Kidney (tissue), 14 donors: Measurements from ENCODE around the gene TCF21. TPM values are rescaled to one million over a fixed set of nuclear protein-coding genes. Genes with fewer than 3 reads are reported as not detected.
"Not testable (repeated sequence)": the region's sequence is repeated elsewhere in the genome, so short reads cannot be mapped to it uniquely, and the experiment has no call there.

ENCODE experiments used
- DNase-seq, 5 donors: peaks; one replicate each; pipeline ENCODE4 v3.0.0-alpha.2; 2013 to 2020
- FAIRE-seq: peaks from 2 replicates; lab custom pipeline; 2012; peaks lifted over from hg19 to GRCh38; lab: Jason Lieb, UNC
- H3K27ac ChIP-seq, 2 donors: one replicate each; pipeline ENCODE4 v1.7.0; 2013; ENCODE audit warnings: low read depth in 2 of 2, low read length in 2 of 2, inconsistent platforms in 1 of 2
- H3K27me3 ChIP-seq: one replicate; pipeline ENCODE4 v1.7.1; 2013; ENCODE audit warnings: low read length, inconsistent platforms; ENCODE audit not compliant: control insufficient read depth, insufficient read depth
- H3K36me3 ChIP-seq, 3 donors: one replicate each; pipeline versions ENCODE4 v1.7.0 to v1.7.1; 2013; ENCODE audit warnings: low read length in 3 of 3, control low read depth in 1 of 3, inconsistent platforms in 1 of 3; ENCODE audit not compliant: insufficient read depth in 3 of 3, control insufficient read depth in 2 of 3
- H3K4me1 ChIP-seq, 3 donors: one replicate each; pipeline versions ENCODE4 v1.7.0 to v1.7.1; 2013; ENCODE audit warnings: low read length in 3 of 3, inconsistent platforms in 1 of 3, low read depth in 1 of 3; ENCODE audit not compliant: control insufficient read depth in 2 of 3, insufficient read depth in 2 of 3
- H3K4me3 ChIP-seq, 3 donors: one replicate each; pipeline versions ENCODE4 v1.7.0 to v1.8.1; 2013; ENCODE audit warnings: low read length in 3 of 3, control low read depth in 1 of 3, inconsistent platforms in 1 of 3
- H3K9ac ChIP-seq, 3 donors: one replicate each; pipeline versions ENCODE4 v1.7.0 to v1.7.1; 2013; ENCODE audit warnings: low read length in 3 of 3, control low read depth in 1 of 3, inconsistent platforms in 1 of 3
- H3K9me3 ChIP-seq, 3 donors: one replicate each; pipeline versions ENCODE4 v1.7.0 to v1.7.1; 2013; ENCODE audit warnings: low read length in 3 of 3, control low read depth in 1 of 3, inconsistent platforms in 1 of 3; ENCODE audit not compliant: control insufficient read depth in 2 of 3, insufficient read depth in 1 of 3
- CTCF ChIP-seq: IDR thresholded peaks from 3 replicates; pipeline ENCODE4 v1.5.1; 2012; ENCODE audit warnings: mild to moderate bottlenecking, moderate library complexity, borderline replicate concordance; ENCODE audit not compliant: insufficient read depth; ENCODE audit errors: extremely low read depth
- intact Hi-C: fragments of 100-400 bp; cut with DNase I; formaldehyde crosslinking; loops from one replicate; pipeline ENCODE4 v1.11.1; 2022
- polyA plus RNA-seq: library from polyadenylated mRNA; stranded (reverse); fragments of 350-450 nt; fragmentation: Illumina TruSeq; extraction: RNeasy Lipid Tissue Mini Kit (QIAGEN cat#74804); gene quantifications from one replicate; pipeline ENCODE4 v1.2.3, GENCODE V29; 2014; ENCODE audit warnings: low read depth, low replicate concordance; ENCODE audit not compliant: insufficient read depth
- total RNA-seq: library from RNA; stranded (reverse); fragmentation: NEBNext Ultra II Directional; extraction: Animal tissue kit (Norgen Biotek cat#: 25700); gene quantifications from one replicate; pipeline ENCODE4 v1.2.1, GENCODE V29; 2021
- donor health status: control.
- donor health status: control.
- donor health status: control.
- donor health status: control.
- donor health status: control.
- donor health status: DM: yes; HTN: yes; CAD: no.
- donor health status: Normal renal cell carcinoma (clear cell type).

The TCF21 gene
- total and polyA plus RNA-seq, 2 donors from 2014 or later: 6.3 to 28.8 TPM

- H3K9ac ChIP-seq: no peak overlapping the region
- no peaks in the 10 kb centered on the region for H3K4me1 ChIP-seq
- no peak for FAIRE-seq
- intact Hi-C loops: no loop called here
- peaks cover 10% of the 10 kb centered on the region for H3K27me3 ChIP-seq
- TF ChIP-seq CTCF: no peak
- H3K9me3 ChIP-seq: peaks cover 0 to 2% (median 0%) of the 10 kb centered on the region in 3 donors
- H3K4me3 ChIP-seq: peak overlapping the region in 1 of 3 donors; percentile 1
- peak in 2 of 5 donors; percentile 46 to 60 for DNase-seq
- no peaks in the 10 kb centered on the region for H3K36me3 ChIP-seq
- no peak overlapping the region for H3K27ac ChIP-seq
Observed at GRCh38 chr6:133855276-133855990, 33.5 kb upstream of the TCF21 start.

- intact Hi-C loops: no loop called here
- FAIRE-seq (no peak), DNase-seq (peak in 3 of 5 donors; percentile 51 to 73 (median 54))
Observed at GRCh38 chr6:133855991-133856370, 32.9 kb upstream of the TCF21 start.

GRCh38 chr6:133856911-133857310 is 32.0 kb upstream of the TCF21 start:
- peaks cover 10% of the 10 kb centered on the region for H3K27me3 ChIP-seq
- H3K36me3 ChIP-seq: no peaks in the 10 kb centered on the region
- H3K4me3 ChIP-seq: no peak overlapping the region
- FAIRE-seq: peak; percentile 87
- DNase-seq: no peak
- no peak overlapping the region for H3K9ac ChIP-seq
- intact Hi-C loops: no loop called here
- H3K4me1 ChIP-seq: no peaks in the 10 kb centered on the region
- no peak for TF ChIP-seq CTCF
- H3K27ac ChIP-seq: no peak overlapping the region
- H3K9me3 ChIP-seq: peaks cover 0 to 2% (median under 1%) of the 10 kb centered on the region in 3 donors

More at GRCh38 chr6:133855991-133856370, 32.9 kb upstream of the TCF21 start:
- H3K27ac ChIP-seq: no peak overlapping the region
- no peak overlapping the region for H3K4me3 ChIP-seq
- TF ChIP-seq CTCF: no peak
- no peaks in the 10 kb centered on the region for H3K4me1 ChIP-seq
- no peaks in the 10 kb centered on the region for H3K36me3 ChIP-seq
- H3K9me3 ChIP-seq: peaks cover 0 to 2% (median 0%) of the 10 kb centered on the region in 3 donors
- no peak overlapping the region for H3K9ac ChIP-seq
- H3K27me3 ChIP-seq: peaks cover 10% of the 10 kb centered on the region

GRCh38 chr6:133857696-133858095 is 31.2 kb upstream of the TCF21 start:
- H3K9ac ChIP-seq: no peak overlapping the region
- H3K9me3 ChIP-seq: peaks cover 2 to 8% (median 5%) of the 10 kb centered on the region in 3 donors
- no peak overlapping the region for H3K27ac ChIP-seq
- H3K4me3 ChIP-seq: no peak overlapping the region
- no peak for TF ChIP-seq CTCF
- DNase-seq (no peak), FAIRE-seq (peak; percentile 15)
- H3K4me1 ChIP-seq: no peaks in the 10 kb centered on the region
- no peaks in the 10 kb centered on the region for H3K36me3 ChIP-seq
- H3K27me3 ChIP-seq: peaks cover 10% of the 10 kb centered on the region
- intact Hi-C loops: no loop called here

GRCh38 chr6:133861337-133861736 is 27.6 kb upstream of the TCF21 start:
- H3K4me3 ChIP-seq, H3K27me3 ChIP-seq, H3K9ac ChIP-seq, H3K27ac ChIP-seq, FAIRE-seq, intact Hi-C loops, H3K36me3 ChIP-seq, DNase-seq, H3K4me1 ChIP-seq: not testable (repeated sequence)
- peaks cover 6 to 18% (median 16%) of the 10 kb centered on the region in 3 donors for H3K9me3 ChIP-seq
